Spinal cord (tissue), 10 donors: ENCODE data around the gene XPNPEP1. TPM values are rescaled to one million over a fixed set of nuclear protein-coding genes. Genes with fewer than 3 reads are reported as not detected.

Experiments
- DNase-seq, 6 donors: peaks; one replicate each; pipeline versions ENCODE4 v3.0.0 to v3.0.0-alpha.2; 2013 to 2015; ENCODE audit warnings: low spot score in 6 of 6, low read depth in 4 of 6
- H3K27ac ChIP-seq: one replicate; pipeline ENCODE4 v1.5.1; 2013; ENCODE audit warnings: low read depth, low read length, control low read depth
- H3K27me3 ChIP-seq: one replicate; pipeline ENCODE4 v1.6.1; 2013; ENCODE audit warnings: low read length; ENCODE audit not compliant: control insufficient read depth, insufficient read depth
- H3K36me3 ChIP-seq: one replicate; pipeline ENCODE4 v1.6.1; 2013; ENCODE audit warnings: low read length; ENCODE audit not compliant: control insufficient read depth, insufficient read depth
- H3K4me1 ChIP-seq: one replicate; pipeline ENCODE4 v1.6.1; 2013; ENCODE audit warnings: low read length; ENCODE audit not compliant: control insufficient read depth, insufficient read depth
- H3K4me3 ChIP-seq: one replicate; pipeline ENCODE4 v1.5.1; 2013; ENCODE audit warnings: low read depth, low read length, control low read depth
- H3K9me3 ChIP-seq: one replicate; pipeline ENCODE4 v1.6.1; 2013; ENCODE audit warnings: low read length; ENCODE audit not compliant: control insufficient read depth, insufficient read depth
- WGBS: methylation state at CpG from one replicate; pipeline ENCODE4 v1.1.5; 2013; ENCODE audit warnings: missing lambda C conversion rate; ENCODE audit not compliant: insufficient coverage; 5-methylcytosine and 5-hydroxymethylcytosine counted together
- long read RNA-seq, 4 donors: transcript quantifications; one replicate each; lab custom pipeline, GENCODE V29; 2026
- polyA plus RNA-seq, 2 donors: library from polyadenylated mRNA; unstranded; fragments of 120-200 nt; gene quantifications; one replicate each; pipeline ENCODE4 v1.2.1, GENCODE V29; 2013; ENCODE audit not compliant: insufficient read length in 2 of 2
- total RNA-seq, 2 donors: library from RNA; depleted of rRNA in 1 of 2; stranded (reverse); fragments of 120-200 nt in 1 of 2; fragments of >200 nt in 1 of 2; gene quantifications; one replicate each; pipeline versions ENCODE4 v1.2.3 to v1.2.4, GENCODE V29; 2013 to 2014
- donor health status: healthy.

The XPNPEP1 gene
- 100 to 1,000 TPM in 1 of 2 donors, 10 to 100 TPM in 1; 92.4 to 145 TPM for total RNA-seq
- polyA plus RNA-seq: 10 to 100 TPM; 80.6 to 99.0 TPM
- long read RNA-seq, donor 1, transcript XPNPEP1-218 (21 exons, 2,539 nt): major isoform, 9 of 30 reads
- long read RNA-seq, donor 1, partial matches to known transcripts: 16 of 30 reads
- long read RNA-seq, donor 1, other reads (novel, unspliced or antisense): 0 of 30 reads
- long read RNA-seq, donor 2, transcript XPNPEP1-218 (21 exons, 2,539 nt): major isoform, 7 of 8 reads
- long read RNA-seq, donor 2, partial matches to known transcripts: 0 of 8 reads
- long read RNA-seq, donor 2, other reads (novel, unspliced or antisense): 0 of 8 reads
- long read RNA-seq, donor 3, transcript XPNPEP1-218 (21 exons, 2,539 nt): major isoform, 8 of 10 reads
- long read RNA-seq, donor 3, partial matches to known transcripts: 0 of 10 reads
- long read RNA-seq, donor 3, other reads (novel, unspliced or antisense): 0 of 10 reads
- long read RNA-seq, donor 4, transcript XPNPEP1-218 (21 exons, 2,539 nt): major isoform, 11 of 22 reads
- long read RNA-seq, donor 4, partial matches to known transcripts: 8 of 22 reads
- long read RNA-seq, donor 4, other reads (novel, unspliced or antisense): 0 of 22 reads

- Histone ChIP-seq H3K4me1 (peaks cover 16% of the 10 kb centered on the region), H3K27me3 (no peaks in the 10 kb centered on the region), H3K36me3 (no peaks in the 10 kb centered on the region), H3K4me3 (peak within 1 kb of the TSS; percentile 76), H3K9me3 (no peaks in the 10 kb centered on the region), H3K27ac (peak within 1 kb of the TSS; percentile 87)
- DNase-seq: peak in 5 of 6 donors; percentile 64 to 96 (median 81)
- WGBS: 2% methylated on average over 105 of the region's 105 CpGs
Observed at GRCh38 chr10:109922976-109923921, at the start of gene XPNPEP1. XPNPEP1 (minus strand) TSS chr10:109923511; CDS start chr10:109923433, 78 bp downstream.

GRCh38 chr10:109972372-109973001 is 49.2 kb upstream of the XPNPEP1 start:
- WGBS: 100% methylated on average over 1 of the region's 2 CpGs
- Histone ChIP-seq H3K4me1 (peaks cover 14% of the 10 kb centered on the region), H3K27me3 (no peaks in the 10 kb centered on the region), H3K9me3 (no peaks in the 10 kb centered on the region), H3K4me3 (no peak overlapping the region), H3K36me3 (no peaks in the 10 kb centered on the region), H3K27ac (no peak overlapping the region)
- DNase-seq: no peak

- 50% methylated on average over 1 of the region's 3 CpGs for WGBS
- no peaks in the 10 kb centered on the region for H3K36me3 ChIP-seq
- H3K9me3 ChIP-seq: no peaks in the 10 kb centered on the region
Observed at GRCh38 chr10:109971634-109972033, 48.3 kb upstream of the XPNPEP1 start.

GRCh38 chr10:109969760-109970346 is 46.5 kb upstream of the XPNPEP1 start:
- Histone ChIP-seq H3K9me3 (no peaks in the 10 kb centered on the region), H3K27me3 (no peaks in the 10 kb centered on the region), H3K4me1 (peaks cover 15% of the 10 kb centered on the region), H3K4me3 (no peak overlapping the region), H3K27ac (no peak overlapping the region), H3K36me3 (no peaks in the 10 kb centered on the region)
- 91% methylated on average over 6 of the region's 8 CpGs for WGBS
- DNase-seq: no peak

More at GRCh38 chr10:109971634-109972033, 48.3 kb upstream of the XPNPEP1 start:
- no peaks in the 10 kb centered on the region for H3K27me3 ChIP-seq
- no peak overlapping the region for H3K27ac ChIP-seq
- no peak for DNase-seq
- H3K4me1 ChIP-seq: peaks cover 15% of the 10 kb centered on the region
- no peak overlapping the region for H3K4me3 ChIP-seq

GRCh38 chr10:109968953-109969759 is 45.8 kb upstream of the XPNPEP1 start:
- Histone ChIP-seq H3K27ac (no peak overlapping the region), H3K9me3 (no peaks in the 10 kb centered on the region)
- DNase-seq: peak in 1 of 6 donors; percentile 64

GRCh38 chr10:109967739-109968088 is 44.4 kb upstream of the XPNPEP1 start:
- Histone ChIP-seq H3K4me1 (peaks cover 15% of the 10 kb centered on the region), H3K9me3 (no peaks in the 10 kb centered on the region), H3K36me3 (no peaks in the 10 kb centered on the region), H3K27me3 (no peaks in the 10 kb centered on the region), H3K4me3 (no peak overlapping the region), H3K27ac (peak overlapping the region; percentile 74)
- no peak for DNase-seq

More at GRCh38 chr10:109968953-109969759, 45.8 kb upstream of the XPNPEP1 start:
- H3K4me1 ChIP-seq: peaks cover 15% of the 10 kb centered on the region
- WGBS: 72% methylated on average over 13 of the region's 14 CpGs
- H3K4me3 ChIP-seq: no peak overlapping the region
- no peaks in the 10 kb centered on the region for H3K27me3 ChIP-seq
- H3K36me3 ChIP-seq: no peaks in the 10 kb centered on the region

GRCh38 chr10:109966961-109967738 is 43.8 kb upstream of the XPNPEP1 start:
- Histone ChIP-seq H3K9me3 (no peaks in the 10 kb centered on the region), H3K27me3 (no peaks in the 10 kb centered on the region), H3K4me3 (no peak overlapping the region), H3K36me3 (no peaks in the 10 kb centered on the region), H3K27ac (peak overlapping the region; percentile 74), H3K4me1 (peaks cover 15% of the 10 kb centered on the region)
- 35% methylated on average over 4 of the region's 9 CpGs for WGBS
- peak in 2 of 6 donors; percentile 67 to 70 for DNase-seq

GRCh38 chr10:109964318-109964717 is 41.0 kb upstream of the XPNPEP1 start:
- H3K9me3 ChIP-seq: no peaks in the 10 kb centered on the region
- no peaks in the 10 kb centered on the region for H3K27me3 ChIP-seq
- WGBS: 87% methylated on average over 10 of the region's 10 CpGs
- peaks cover 9% of the 10 kb centered on the region for H3K4me1 ChIP-seq
- H3K27ac ChIP-seq: no peak overlapping the region
- H3K4me3 ChIP-seq: no peak overlapping the region
- DNase-seq: no peak
- H3K36me3 ChIP-seq: no peaks in the 10 kb centered on the region
